NCI-H226 (cell line): ENCODE data around the gene BAAT.

ENCODE experiments used
- DNase-seq: peaks from one replicate; pipeline ENCODE4 v3.0.0-alpha.2; 2015

Gene BAAT

DNA sequence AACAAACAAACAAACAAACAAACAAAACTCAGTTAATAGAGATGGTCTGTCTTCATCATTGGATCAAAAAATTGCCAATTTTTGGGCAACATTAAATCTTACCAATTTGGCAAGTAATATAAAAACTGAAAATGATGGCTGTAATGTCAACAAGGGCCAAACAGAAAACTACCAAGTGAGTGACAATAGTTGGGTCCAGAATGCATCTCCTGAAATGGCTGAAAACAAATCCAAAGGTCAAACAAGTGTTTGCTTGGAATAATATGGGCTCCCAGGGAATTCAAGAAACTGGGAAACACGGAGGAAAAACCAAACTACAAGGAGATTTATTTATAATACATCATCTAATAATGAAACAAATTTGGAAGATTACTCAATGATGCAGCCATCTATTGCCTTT lies 25.1 kb downstream of the BAAT start:
- DNase-seq = no peak

- no peak for DNase-seq
Measured at GRCh38 chr9:101356619-101357018, 28.2 kb downstream of the BAAT start.

DNA sequence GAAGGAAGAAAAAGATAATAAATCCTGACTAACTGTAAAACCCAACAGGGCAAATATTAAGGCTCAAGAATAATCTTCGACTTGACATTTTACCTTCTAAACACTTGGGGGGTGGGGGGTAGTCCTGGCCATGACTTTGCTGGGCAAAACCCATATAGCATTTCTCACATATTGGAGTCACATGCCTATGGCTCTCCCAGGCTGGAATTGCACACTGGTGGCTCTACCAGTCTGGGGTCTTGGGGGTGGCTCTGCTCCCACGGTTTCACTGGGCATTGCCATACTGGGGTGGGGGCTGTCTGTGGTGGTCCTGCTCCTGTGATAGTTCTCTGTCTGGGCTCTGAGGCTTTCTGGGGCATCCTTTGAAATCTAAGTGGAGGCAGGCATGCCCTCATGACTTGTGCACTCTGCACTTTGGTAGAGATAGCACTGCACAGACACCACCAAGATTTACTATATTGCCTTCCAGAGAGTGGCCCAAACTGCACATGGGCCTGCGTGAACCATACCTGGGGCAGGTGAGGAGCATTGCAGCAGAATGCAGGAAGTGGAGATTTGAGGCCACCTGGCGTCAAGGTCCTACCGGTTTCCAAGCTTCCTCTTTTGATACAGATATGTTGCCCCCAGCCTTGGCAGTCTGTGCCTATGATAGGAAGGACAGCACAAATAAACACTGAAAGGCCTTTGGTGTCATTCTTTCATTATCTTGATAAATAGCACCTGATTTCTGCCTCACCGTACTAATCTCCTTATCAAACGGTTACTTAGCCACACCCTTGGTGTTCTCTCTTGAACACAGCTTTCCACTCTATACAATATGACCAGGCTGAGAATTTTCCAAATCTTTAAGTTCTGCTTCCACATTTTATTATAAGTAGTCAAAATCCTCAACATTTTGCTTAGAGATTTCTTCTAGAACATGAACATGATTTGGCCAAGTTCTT lies 29.8 kb downstream of the BAAT start:
- DNase-seq = no peak

DNA sequence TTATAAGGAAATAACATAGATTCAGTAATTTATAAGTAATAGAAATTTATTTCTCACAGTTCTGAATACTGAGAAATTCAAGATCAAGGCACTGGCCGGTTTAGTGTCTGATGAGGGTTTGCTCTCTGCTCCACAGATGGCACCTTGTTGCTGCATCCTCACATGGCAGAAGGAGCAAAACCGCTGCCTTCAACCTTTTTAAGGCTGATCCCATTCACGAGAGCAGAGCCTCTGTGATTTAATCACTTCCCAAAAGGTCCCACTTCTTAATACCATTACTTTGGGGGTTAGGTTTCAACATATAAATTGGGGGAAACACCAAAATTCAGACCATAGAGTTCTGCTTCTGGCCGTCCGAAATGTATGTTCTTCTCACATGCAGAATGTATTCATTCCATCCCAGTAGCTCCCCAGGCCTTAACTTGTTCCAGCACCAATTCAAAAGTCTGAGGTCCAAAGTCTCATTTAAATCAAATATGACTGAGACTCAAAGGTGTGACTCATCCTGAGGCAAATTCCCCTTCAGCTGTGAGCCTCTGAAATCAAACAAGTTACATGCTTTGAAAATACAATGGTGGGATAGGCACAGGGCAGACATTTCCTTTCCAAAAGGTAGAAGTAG lies 30.6 kb downstream of the BAAT start:
- DNase-seq = peak; percentile 26

GRCh38 chr9:101353683-101354082 lies 31.1 kb downstream of the BAAT start:
- DNase-seq = no peak

- no peak for DNase-seq
Measured at GRCh38 chr9:101352892-101353463, 31.8 kb downstream of the BAAT start.

DNA sequence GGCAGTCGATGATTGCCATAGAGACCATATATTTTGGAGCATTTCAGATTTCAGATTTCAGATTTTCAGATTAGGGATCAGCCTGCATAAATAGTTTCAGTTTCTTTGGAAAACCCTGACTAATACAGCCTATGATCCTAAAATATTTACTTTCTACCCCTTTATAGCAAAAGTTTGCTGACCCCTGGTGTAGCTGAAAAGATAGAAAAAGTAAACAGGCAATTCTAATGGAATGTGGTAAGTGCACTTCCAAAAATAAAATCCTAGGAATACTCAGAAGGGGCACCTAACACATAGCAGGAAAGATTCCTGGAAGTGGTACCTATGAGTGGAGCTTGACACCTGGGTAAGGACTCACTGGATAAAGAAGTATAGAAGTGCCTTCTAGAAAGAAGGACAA lies 34.5 kb downstream of the BAAT start:
- DNase-seq = no peak

GRCh38 chr9:101342595-101342994 lies 42.2 kb downstream of the BAAT start:
- DNase-seq = peak; percentile 17

GRCh38 chr9:101341958-101342357 lies 42.8 kb downstream of the BAAT start:
- DNase-seq = no peak

GRCh38 chr9:101337237-101337636 lies 47.6 kb downstream of the BAAT start:
- DNase-seq = no peak

DNA sequence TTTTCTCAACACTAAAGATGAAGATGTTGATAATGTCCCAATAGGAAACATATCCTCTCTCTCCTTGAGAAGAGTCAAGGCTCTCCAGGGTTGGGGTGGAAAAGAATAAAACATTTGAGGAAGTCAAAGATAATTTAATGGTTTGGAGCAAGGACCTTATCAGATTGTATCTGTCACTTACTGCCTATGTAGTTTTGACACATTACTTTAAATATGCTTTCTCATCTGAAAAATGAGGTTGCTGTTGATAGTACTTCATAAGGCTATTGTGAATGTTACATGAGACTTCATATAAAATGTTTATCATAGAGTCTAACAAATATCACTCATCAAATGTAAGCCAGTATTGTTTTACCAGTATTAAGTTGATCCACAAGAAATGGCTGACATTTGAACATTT lies 48.7 kb downstream of the BAAT start:
- no peak for DNase-seq

DNA sequence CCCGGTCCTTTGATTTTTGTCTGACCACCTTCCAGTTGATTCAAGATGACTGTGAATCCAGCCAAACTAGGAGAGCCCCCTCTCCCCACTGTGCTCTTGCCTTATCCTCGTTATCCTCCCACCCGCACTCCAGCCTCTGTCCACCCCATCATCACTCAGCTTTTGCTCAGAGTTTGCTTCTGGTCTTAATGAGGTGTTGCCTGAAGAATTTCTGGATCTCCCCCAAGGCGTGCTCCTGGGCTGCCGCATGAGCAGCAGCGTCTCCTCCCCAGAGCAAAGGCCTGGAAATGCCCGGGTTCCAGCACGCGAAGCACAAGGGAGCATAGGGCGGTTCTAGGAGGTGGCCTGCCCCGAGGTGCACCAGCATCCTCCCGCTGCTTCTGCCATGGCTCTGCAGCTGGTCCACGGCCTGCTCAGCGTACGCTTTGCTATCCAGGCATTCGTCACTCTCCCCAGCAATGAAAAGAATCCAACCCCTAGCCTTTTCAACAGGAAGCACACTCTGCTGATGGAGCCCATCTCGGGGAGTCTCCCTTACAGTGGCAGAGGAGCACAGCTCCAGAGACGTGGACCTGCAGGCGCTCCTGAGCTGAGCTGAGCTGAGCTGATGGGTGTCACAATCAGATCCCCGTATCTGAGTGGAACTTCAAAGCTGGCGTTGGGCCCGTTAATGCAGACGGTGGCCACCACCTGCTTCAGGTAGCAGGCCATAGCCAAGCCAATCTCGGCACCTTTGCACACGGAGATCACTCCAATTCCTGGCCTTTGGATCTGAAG lies 50.7 kb downstream of the BAAT start:
- peak; percentile 60 for DNase-seq

DNA sequence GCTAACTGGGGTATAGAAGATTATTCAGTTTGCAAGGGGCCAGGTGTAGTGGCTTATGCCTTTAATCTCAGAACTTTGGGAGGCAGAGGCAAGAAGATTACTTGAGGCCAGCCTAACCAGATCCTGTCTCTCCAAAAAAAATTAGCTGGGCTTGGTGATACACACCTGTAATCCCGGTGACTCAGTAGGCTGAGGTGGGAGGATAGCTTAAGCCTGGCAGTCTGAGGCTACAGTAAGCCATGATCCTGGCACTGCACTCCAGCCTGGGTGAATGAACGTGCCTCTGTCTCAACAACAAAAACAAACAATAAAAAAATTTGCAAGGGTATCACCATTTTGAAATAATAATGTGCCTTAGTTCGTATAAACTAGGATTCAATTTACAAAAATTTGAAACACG lies 51.3 kb downstream of the BAAT start:
- peak; percentile 55 for DNase-seq

GRCh38 chr9:101332362-101332761 lies 52.4 kb downstream of the BAAT start:
- no peak for DNase-seq

DNA sequence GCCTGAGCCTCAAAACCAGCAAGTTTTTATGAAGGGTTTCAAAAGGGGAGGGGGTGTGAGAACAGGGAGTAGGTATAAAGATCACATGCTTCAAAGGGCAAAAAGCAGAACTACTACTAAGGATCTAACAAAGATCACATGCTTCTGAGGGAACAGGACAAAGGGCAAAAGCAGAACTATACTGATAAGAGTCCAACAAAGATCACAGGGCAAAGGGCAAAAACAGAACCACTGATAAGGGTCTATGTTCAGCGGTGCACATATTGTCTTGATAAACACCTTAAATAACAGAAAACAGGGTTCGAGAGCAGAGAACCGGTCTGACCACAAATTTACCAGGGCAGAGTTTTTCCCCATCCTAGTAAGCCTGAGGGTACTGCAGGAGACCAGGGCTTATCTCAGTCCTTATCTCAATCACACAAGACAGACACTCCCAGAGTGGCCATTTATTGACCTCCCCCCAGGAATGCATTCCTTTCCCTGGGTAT lies 57.3 kb downstream of the BAAT start:
- peak; percentile 16 for DNase-seq

DNA sequence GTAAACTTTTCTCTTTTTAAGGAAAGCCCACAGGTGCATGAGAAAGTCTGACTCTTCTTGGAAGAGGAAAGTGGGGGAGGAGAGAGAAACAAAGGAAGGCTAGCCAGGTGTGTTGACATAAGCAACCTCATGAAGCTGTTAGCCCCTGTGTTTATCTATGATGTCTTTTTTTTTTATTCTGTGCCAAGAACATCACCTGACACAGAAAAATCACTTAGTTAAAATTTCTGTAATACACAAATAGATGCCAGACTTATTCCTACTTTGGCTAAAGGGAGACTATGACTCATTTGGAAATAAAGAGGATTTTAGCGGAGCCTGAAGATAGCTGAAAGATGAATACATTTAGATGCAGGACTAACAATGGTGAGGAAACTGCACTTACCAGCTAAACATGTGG lies 58.3 kb downstream of the BAAT start:
- peak; percentile 38 for DNase-seq

GRCh38 chr9:101326035-101326434 lies 58.8 kb downstream of the BAAT start:
- no peak for DNase-seq

DNA sequence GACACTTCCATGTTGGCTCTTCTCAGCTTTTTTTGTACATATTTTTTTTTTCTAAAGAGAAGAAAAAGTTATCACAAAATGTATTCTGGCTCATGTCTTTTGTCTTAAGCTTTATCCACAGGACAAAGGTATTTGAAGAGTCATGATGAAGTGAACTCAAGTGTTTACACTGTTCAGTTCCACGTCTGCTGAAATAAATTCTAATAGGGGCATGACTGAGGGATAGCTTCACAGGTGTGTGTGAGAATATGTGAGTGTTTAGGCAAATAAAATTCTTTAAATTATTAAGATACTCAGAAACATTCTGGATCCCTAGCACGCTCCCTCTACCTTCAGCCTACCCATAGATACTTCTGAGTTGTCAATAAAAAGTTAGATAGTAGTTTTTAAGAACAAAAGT lies 59.8 kb downstream of the BAAT start:
- DNase-seq = no peak

DNA sequence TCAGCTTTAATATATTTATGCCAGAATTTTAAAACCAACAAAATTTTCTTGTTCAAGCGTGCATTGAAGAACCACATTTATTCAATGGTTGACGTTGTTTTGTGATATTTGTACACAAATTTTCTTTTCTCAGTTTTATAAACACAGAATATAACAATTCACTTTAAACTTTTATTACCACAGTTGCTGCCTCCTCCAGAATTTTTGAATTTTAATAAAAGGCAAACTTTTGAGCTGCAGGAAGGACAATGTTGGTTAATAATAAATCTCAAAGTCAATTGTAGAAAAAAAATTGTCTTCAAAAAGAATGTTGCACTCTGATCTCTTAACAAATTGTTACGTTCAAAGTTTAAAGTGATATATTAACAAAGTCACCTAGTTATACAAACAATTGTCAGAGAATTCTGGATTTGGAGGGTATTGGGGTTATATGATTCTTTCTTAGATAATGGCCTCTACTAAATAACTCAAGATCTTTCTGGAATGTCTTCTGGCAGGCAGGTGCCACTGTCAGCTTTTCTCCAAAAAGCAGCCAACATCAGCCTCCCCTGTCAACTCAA lies 60.5 kb downstream of the BAAT start:
- DNase-seq = no peak

- no peak for DNase-seq
Measured at GRCh38 chr9:101323129-101323528, 61.7 kb downstream of the BAAT start.

- DNase-seq = no peak
Measured at GRCh38 chr9:101317735-101318134, 67.1 kb downstream of the BAAT start.

- DNase-seq = no peak
Measured at GRCh38 chr9:101315112-101315450, 69.7 kb downstream of the BAAT start.

DNA sequence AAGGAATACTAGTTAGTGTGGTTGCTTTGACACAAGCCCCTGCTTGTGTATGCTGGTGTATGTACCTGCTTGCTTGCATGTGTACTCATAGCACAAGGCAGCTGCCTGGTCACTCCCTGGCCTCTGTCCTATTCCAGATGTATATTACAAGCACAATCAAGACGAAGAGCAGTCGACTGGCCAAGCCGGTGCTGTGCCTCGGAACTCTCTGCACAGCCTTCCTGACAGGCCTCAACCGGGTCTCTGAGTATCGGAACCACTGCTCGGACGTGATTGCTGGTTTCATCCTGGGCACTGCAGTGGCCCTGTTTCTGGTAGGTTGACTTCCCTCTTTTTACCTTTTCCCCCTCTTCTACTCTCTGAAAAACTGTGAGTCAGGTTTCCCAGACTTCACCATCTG lies 72.1 kb downstream of the BAAT start:
- DNase-seq = no peak
